GM19025 (cell line): ENCODE measurements around the gene DDX11.
A peak's percentile ranks its signal among the peaks of the same experiment; 100 is the strongest.
"Not testable (repeated sequence)": the region's sequence is repeated elsewhere in the genome, so short reads cannot be mapped to it uniquely, and the experiment has no call there.

Experiments used
- ATAC-seq: cut with Tn5 transposase; IDR thresholded peaks from one replicate; pipeline ENCODE4 v1.9.1; 2021; ENCODE audit warnings: mild to moderate bottlenecking, low read depth, moderate library complexity; ENCODE audit not compliant: unreplicated experiment

The DDX11 gene

DNA sequence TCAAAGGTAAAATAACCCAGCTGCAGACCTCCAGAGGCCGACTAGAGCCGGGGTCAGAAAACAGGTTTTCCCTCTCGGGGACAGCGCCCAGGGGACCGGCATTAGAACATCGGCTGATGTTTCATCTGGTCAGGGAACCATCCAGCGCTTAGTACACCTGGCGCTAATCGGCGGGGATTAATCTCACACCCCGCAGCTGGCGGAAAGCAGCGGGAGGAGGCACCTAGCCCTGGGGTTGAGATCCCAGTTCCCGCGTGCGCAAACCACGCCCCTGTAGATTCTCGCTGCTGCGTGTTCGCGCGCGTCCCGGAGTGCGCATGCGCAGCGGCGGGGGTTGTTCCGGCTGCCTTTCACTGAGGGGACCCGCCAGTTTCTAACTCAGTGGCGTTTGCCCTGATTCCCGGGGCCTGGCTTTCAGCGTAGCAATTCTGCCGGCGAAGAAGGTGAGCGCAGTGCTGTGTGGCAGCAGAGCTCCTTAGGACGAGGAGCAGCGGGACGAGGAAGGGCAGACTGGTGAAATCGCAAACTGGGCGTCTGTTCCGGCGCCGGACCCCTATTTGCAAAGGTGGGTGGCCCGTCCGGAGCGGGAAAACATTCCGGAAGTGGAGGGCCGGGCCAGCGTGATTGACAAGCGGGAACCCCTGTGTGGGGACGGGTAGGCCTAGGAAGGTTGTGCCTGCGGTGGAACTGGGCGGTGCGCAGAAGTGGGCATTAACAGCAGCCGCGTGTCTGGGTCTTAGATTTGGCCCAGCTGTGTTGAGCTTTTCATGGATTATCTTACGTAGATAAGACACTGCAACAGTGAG, at the start of gene DDX11:
Gene DDX11, plus strand, starts transcription at position 334 of the 806 bp plus-strand sequence. CDS start 4,534 bp downstream, outside the sequence.
- peak; percentile 93 for ATAC-seq

DNA sequence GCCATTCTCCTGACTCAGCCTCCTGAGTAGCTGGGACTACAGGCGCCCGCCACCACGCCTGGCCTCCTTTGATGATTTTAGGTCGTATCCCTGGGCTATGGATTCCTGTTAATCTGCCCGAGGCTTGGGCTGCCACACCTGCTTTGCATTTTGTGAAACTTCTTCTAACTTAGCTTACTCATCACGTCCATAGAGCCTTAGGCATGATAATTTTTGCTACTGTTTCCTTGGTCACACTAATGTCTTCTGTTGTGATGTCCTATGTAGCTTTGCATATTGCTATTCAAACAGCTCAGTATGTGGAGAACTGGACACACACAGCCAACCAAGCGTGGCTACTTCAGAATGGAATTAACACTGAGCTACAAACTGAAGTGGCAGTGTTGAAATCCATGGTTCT, 47.5 kb upstream of the DDX11 start:
- ATAC-seq, result no peak

DNA sequence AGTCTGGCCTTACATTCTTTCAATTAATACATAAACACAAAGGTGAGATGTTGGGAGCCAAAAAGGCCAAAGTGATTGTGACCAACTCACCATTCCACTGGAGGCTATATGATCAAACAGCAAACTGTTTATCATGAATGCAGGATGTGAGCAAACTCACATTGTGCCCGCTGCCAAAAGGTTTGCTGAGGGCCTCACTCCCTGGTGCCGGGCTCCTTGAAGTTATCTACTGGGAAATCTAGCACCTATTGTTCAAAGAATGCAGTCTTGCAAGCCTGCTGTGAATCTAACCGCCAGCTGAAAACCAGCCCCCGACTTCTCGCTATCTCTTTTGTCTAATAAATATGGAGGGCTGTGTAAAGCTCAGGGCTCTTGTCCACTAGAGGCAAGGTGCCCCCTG, 46.7 kb upstream of the DDX11 start:
- not testable (repeated sequence) for ATAC-seq

DNA sequence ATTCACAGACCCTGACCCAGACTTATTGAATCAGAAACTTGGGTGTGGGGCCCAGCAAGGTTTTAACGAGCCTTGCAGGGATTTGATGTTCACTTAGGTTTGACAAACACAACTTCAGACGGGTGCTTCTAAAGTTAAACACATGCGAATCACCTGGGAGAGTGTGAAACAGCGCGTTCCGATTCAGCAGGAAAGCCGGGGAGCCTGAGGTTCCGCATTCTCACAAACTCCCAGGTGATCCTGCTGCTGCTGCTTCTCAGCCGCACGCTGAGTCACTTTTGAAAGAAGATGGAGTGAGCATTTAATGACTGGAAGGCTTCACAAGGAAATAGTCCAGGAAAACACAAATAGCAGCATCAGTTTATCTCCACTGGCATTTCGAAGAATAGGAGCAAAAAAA, 44.2 kb upstream of the DDX11 start:
- ATAC-seq, result no peak

DNA sequence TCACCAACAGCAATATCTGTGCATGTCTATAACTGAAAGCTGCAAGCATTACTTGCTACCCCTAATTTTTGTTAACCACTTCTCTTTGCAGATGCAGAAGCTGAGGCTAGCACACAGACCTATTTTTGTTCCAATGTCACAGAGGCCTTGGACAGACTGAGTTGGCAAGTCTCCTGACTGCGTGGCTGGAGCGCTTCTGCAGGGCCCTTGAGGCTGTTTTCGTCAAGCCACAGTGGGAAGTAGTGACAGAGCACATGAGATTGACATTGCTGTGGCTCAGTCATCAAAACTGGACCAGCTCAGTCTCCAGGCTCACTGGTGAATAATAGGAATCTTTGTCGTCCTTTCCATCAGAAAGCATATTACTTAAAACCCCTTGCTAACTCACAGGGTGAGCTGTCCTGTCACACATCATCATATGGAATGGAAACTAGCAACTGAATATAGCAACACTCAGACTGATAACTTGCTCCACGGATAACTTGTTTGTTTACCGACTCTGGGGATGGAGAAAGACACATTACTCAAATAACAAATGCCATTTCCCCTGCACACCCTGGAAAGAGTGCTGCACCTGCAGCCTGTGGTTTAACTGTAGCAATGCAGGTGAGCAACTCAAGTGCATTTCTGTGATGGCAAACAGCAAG, 43.6 kb upstream of the DDX11 start:
- no peak for ATAC-seq

DNA sequence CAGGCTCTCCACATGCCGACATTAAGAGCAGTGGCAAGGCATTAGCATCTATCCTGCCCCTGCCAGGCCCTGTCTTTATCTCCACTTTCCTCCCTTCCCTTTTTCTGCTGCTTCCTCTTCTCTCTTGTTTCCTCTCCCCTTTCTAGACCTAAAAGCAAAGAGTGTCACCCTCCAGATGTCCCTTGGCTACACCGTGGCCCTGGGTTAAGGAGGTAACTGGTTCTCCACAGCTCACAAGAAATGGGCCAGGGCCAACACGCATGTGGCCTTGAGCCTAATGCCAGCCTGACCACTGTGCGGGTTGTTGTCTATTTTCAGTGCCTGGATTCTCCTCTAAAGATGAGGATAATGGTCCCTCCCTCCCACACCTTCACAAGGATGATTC, 41.7 kb upstream of the DDX11 start:
- no peak for ATAC-seq

DNA sequence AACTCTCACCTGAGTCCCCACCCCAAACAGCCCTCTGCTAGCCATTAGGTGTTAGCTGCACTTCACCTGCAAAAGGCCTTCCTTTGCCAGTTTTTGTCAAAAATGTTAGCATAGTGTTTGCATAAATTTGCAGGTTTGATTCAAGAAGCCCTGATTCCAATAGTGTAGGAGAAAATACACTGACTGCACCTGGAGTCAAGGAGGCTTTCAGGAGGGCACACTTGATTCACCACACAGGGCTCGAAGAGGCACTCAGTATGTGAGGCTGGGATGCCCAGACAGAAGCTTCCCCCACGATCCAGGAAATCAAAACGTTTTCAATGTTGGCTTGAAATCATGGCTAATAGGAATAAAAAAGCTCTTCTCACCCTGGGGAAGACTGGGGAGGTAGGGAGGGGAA, 40.5 kb upstream of the DDX11 start:
- ATAC-seq, result no peak

DNA sequence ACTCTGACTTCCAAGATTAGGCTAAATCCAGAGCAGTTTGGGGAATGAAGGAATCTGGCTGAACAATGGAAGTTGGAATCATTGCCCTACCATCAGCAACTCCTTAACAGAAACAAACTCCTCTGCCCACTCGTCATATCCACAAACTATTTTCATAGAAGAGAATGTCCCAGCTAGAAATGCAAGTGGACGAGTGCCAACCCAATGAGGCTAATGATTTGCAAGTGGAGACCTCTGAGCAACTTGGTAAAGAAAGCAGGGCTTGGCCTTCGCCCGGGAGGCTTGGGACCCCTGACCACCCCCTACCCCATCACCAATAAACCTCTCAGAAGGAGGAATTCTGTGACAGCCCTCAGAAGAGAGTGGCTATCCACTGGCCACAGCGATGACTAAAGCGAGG, 40.0 kb upstream of the DDX11 start:
- no peak for ATAC-seq

DNA sequence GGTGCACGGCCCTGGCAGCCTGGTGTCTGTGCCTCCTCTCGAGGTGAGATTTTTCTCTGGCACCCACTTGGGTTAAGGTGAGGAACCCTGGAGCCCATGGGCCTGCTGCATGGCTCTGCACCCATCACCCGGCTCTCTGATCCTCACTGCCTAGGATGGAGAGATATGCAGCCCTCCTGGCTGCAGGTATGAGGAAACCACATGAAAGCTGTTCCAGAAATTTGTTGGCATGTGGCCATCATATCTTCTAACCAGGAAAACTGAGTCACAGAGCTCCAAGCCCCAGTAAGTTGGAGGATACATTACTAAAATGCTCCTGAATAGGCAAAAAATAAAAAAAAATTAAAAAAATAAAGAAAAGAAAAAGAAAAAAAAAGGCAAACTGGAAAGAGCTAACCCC, 39.3 kb upstream of the DDX11 start:
- no peak for ATAC-seq

DNA sequence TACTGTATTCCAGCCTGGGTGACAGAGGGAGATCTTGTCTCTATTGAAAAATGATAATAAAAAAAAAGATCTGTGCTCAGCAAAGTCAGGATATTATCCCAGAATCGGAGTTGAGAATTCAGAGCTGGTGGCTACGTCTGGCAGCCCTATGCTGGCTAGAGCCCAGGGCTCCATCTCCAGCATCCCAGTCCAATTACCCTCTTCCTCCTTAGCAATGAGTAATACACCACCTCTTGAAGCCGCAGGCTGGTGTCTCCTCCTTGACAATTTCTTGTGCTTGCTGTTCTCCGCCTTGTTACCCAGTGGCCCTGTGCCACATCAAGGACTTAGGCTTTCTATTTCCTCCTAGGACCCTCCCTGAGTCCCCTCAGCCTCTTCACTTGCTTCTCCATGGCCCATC, 38.4 kb upstream of the DDX11 start:
- ATAC-seq, result no peak

DNA sequence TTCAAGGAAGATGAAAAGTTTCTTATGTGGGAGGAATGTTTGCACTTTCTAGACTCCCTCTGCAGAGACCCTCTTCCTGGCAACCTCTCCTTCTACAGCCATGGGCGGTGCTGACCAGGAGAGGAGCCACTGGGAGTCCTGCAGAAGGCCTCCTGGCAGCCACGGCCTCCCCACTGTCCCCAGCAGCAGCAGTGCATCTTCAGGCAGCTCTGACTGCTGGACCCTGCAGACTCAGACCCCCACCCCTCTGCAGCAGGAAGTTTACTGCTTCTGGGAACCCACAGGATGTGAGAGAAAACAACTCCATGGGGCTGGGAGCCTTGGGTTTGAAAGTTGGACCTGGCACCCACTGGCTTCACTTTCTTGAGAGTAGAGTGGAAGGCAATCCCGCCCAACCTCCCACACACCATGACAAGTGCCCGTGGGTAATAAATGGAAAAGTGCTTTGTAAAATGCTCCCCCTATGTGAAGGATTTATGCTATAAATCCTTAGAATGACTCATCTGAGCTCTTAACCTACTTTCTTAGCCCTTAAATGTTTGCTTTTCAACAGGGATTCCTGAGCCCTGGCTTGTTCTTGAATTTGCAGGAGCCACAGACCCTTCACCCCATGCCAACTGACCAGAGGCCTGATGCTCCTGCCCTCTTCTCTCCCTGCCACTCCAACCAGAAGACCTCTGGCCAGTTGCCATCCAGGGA, 37.5 kb upstream of the DDX11 start:
- no peak for ATAC-seq

DNA sequence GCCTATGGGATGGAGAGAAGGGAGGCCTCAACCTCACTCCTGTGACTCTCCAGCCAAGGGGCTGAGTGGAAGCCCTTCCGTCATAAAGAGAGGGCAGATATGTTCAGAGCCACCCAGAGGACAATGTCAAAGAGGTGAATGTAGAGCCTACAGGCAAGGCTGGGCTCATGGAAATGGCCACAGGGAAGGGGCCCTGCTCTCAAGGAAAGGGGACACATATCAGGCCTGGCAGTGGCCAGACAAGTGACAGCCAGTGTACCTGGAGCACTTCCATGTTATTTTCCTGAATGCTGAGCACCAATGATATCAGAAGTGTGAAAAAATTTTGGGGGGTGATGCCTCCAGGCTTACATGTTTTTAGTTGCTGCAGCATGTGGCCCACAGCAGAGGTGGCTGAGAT, 36.6 kb upstream of the DDX11 start:
- ATAC-seq, result no peak

DNA sequence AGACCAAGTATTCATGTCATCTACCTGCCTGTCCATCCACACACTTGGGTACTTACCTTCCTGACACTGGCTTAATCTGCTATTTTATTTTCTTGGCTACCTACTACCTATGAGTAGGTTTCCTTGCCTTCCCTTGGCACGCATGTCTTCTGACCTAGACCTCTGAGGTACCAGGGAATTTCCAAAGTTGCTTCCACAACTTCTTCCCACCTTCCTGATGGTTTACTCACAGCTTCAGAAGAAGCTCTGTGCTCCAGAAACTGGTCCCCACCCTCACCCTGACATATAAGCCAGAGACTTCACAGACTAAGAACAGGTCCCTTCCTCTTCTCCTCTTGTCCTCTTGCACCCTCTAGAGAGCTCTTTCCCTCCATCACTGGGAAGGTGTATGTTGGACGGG, 35.7 kb upstream of the DDX11 start:
- ATAC-seq, result no peak

DNA sequence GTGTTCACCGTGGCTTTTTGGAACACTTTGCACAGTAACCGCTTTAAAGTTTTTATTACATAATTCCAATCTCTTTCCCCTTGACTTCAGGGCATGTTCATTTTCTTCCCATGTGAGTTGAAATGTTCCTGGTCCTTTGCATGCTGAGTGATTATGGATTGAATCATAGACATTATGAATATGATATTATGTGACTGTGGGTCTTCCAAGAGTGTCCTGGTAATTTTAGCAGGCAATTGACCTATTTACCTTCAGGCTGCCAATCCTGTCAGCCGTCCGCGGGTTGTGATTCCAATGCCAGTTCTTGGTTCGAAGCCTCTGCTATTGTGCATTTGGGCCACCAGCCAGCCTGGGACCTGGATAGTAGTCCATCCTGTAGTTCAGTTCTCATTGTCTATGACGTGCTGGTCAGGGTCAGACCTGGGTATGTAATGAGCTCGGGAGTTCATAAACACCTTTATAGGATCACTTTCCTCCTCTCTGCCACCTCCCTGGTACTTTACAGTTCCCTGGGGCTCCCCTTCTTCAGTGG, 32.6 kb upstream of the DDX11 start:
- ATAC-seq, result no peak

DNA sequence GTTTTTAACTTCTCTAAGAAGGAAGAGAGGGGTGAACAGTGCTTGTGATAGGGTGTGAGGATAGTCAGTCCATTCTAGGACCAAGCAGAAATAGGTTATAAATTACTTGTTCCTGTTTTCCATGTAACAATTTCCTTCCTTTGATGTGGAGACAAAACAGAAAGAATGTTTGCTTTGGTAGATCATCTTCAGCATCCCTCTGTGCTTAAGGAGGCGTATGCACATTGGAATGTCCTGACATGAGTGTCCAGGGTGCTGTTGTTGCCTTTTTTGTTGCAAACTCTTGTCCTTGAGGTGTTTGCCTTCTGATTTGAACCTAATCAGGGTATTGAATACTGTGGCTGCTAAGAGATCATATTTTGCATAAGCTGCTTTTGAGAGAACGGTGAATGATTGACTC, 23.5 kb upstream of the DDX11 start:
- ATAC-seq, result not testable (repeated sequence)

DNA sequence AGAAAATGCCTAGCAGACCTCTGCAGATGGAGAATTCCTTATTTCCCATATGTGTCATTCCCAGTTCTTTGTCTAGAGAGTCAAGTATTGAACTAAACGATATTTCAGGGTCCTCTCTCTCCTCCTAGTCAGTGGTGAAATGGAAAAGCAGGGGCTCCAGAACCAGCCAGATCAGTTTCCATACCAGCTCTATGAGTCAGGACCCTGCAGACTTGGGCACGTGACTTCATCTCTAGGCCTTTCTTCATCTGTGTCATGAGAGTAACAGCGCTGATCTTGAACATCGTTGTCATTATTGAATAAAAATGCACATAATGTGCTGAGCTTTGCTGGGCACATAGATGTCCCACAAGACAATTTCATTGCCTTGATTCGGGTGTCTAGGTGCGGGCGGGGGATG, 23.1 kb upstream of the DDX11 start:
- ATAC-seq, result not testable (repeated sequence)

DNA sequence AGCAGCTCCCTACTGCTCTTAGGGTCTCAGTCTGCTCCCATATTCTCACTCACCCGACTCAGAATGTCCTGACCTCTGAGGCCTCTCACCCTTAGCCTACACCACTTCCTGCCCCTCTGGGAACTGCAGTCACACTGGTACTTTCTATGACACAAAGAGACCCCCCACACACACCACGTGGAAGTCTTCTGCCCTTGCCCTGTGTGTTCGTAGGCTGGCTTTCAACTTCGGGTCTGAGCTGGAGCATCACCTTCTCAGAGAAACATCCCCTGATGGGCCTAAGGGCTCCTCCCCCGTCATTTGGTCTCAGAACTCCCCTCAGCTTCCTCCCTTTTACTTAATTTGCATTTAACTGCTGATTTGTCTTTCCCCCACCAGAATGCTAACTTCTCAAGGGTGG, 22.0 kb upstream of the DDX11 start:
- peak; percentile 74 for ATAC-seq

DNA sequence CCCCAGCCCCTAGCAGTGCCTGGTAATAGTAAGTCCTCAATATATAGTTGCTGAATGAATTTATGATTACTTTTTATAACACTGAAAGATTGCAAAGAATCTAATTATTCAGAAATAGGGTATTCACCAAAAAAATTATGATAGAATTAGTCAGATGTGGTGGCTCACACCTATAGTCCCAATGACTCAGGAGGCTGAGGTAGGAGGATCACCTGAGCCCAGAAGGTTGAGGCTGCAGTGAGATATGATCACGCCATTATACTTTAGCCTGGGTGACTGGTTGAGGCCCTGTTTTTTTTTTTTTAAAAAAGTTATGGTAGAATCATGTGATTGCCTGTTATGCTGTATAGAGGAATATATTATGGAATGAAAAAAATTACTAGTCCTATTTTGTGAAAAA, 21.5 kb upstream of the DDX11 start:
- not testable (repeated sequence) for ATAC-seq

DNA sequence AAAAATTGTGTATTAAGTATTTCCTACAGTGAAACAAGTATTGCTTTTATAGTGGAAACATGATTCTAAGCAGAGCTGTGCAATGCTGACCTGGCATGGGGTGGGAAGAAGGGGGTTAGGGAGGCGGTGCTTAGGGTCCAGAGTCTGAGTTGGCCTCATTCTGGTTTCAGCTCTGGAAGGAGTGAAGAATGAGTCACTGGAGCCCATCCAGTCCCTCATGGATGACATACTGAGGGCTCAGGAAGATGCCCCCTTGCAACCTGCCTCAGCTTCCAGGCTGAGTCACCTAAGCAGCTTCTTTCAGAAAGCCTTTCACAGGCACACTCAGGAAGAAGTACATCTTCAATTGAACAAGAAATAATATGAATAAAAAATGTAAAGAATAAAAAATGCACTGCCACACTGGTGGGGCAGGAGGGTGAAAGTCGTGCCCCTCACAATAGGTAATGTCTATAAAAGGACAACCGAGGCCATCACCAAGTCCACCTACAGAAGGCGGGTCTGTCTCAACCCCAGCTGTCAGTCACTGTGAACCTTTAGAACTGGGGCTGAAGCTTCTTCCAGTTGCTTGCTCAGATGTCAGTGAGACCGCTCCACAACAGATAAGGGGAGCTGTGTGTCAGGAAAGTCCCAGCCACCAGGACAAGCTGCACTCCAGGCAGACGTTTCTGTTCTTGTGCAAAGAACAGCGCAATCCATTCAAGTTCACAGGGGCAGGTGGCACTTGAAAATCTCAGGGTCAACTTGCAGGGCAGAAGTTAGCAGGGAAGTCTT, 20.8 kb upstream of the DDX11 start:
- not testable (repeated sequence) for ATAC-seq

DNA sequence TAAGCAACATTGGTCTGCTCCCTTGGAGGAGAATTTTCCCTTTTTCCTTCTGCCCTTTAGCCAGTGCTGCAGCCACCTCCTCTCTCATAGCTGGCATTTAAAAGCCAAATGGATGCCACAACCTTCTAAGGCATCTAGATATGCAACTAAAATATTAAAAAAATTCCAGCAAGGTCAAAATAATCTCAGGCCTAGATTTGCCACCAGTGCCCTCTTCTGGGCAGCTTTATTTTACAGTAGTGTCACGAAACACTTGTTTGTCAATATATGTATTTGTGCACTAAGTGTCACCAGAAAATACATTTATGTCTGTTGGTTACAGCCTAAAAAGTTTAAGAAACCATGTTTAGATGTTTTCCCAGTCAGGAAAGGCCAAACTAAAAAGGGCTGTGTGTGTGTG, 19.7 kb upstream of the DDX11 start:
- not testable (repeated sequence) for ATAC-seq

DNA sequence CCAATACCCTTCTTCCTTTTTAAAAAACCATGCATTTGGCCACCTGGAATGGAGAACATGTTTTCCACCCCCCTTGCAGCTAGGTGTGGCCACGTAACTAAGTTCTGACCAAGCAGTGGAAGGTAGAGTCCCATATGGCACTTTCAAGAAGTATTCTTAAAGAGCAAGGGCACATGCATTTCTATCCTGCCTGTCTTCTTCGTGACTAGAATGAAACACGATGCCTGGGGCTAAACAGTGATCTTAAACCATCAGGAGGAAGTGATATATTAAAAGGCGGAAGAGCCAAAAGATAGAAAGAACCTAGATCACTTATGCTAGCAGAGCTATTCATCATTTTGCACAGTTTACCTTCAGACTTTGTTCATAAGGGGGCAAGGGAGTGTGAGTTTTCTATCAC, 16.0 kb upstream of the DDX11 start:
- no peak for ATAC-seq
